Kidney tubule cell (primary cell): ENCODE measurements around the gene THADA.
"Not testable (repeated sequence)": the region's sequence is repeated elsewhere in the genome, so short reads cannot be mapped to it uniquely, and the experiment has no call there.

Experiments used
- DNase-seq: peaks from one replicate; pipeline ENCODE4 v3.0.0-alpha.2; 2018; ENCODE audit warnings: low spot score

The THADA gene

DNA sequence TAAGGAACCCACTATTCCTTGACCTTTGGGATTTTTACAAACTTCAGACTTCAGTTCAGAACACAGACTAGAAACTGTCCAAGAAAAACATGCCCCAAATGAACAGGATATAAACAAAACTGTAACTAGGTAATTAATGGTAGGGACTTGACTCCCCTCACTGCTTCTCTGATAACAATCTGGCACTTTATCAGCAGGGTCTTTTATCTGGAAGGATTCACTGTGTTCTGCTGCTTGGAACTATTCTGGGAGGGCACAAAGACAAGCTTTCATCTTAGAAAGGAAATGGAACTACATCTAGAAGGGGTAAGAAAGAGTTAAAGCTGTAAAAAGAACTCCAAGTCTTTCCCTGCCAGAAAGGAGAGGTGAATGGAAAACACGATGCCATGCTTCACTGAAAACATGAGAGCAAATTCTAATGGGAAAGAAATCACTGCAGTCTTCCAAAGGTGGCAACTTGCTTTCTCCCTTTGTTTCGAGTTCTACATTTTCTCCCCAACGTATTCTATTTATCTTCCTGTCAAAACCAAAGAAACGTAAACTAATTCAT, 181.2 kb downstream of the THADA start:
- no peak for DNase-seq

DNA sequence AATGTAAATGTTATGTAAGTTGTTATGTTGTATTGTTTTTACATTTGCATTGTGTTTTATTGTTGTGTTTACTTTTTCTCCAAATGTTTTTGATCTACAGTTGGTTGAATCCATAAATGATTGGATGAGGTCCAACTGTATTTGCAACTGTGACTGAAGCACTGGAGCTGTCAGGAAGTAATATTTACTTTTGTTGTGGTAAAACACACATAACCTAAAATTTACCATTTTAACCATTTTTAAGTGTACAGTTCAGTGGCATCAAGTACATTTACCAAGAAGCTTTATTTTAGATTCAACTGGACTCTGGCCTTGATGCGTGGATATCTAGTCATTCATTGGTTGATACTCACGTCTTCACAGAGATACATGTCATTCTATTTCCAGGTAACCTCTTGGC, 181.8 kb downstream of the THADA start:
- DNase-seq: no peak

DNA sequence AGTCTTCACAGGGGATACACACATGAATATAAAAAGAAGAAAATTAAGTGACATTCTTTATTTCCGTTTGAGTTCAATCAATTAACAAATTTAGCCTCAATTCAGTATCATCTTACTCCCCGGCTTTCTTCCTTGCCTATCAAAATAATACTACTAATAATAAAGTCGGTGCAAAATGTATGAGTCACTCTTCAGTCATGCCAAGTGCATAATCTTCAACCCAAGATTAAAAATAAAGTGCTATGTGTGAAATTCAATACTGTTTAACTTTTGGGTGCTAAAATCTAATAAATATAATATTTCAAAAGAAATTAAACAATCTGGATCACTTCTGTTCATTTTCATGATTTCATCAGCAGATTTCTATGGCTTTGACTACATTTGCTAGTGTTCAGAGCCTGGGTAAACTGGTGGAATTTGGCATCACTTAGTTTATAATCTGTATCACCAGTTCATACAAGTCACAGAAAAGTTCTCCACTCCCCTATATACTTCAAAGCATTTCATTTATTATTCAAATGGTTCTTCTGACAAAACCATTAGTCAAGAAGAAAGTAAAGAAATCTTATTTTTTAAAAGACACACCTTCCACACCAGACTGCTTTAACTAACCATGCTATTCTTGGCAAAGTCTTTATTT, 183.6 kb downstream of the THADA start:
- peak; percentile 26 for DNase-seq

DNA sequence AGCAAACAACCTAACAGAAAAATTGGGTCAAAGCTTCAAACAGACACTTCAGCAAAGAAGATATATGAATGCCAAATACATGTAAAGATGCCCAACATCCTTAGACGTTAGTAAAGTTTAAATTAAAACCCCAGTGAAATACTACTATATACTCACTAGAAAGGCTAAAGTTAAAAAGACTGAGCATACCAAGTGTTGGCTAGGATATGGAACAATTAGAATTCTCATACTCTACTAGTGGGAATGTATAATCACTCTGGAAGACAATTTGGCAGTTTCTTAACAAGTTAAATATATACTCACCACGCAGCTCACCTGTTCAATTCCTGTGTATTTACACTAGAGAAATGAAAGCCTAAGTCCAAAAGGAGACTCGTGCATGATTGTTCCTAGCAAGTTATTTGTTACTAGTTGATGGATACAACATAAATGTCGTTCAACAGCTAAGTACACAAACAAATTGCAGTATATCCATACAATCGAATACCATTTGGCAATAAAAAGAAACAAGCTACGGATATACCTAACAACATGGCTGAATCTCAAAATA, 185.7 kb downstream of the THADA start:
- no peak for DNase-seq

DNA sequence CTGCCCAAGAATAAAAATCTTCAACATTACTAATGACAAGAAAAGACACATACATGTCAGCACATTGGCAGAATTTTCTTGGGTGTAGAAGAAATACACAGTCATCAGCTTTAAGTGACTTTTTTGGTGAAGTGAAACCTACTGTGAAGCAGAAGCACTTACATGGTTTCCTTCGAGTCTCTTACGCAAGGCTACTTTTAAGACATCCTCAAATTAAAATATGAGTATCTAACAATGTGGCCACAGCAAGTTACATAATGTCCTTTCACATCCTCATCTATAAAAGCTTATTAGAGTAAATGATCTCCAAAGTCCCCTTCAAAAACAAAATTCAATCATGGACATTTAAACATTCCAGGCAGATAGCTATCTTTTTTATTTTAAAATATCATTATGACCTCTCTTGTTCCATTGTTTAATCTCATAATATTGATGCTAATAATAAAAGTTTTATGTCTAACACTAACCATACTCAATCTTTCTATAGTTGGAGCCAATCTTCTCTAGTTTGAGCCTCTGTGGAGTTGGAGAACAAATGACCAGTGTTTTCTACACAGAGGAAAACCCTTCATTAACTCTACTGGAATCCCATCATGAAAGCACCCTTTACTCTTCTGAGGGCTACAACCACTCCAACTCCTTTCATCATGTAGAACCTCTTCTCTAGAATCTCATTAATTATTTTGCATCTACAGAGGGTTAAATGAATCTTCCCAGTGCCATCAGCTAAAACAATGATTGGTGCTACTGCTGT, 187.3 kb downstream of the THADA start:
- DNase-seq: no peak

DNA sequence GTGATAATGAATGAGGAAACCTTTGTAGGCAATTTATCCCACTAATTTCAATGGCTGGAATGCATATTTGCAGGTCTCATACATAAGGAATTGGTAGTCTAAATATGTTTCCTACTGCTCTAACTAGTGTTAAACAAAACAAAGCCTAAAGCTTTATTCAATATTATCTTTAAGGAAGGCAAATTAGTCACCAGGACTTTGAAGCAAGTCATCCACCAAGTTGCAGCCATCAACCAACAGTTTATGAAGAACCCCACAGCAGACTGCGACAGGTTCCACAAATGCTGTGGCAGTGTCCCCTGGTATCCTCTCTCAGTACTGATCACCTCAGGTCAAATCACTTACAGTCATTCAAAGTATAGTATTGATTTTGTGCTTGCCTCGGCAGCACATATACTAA, 187.9 kb downstream of the THADA start:
- DNase-seq: no peak

DNA sequence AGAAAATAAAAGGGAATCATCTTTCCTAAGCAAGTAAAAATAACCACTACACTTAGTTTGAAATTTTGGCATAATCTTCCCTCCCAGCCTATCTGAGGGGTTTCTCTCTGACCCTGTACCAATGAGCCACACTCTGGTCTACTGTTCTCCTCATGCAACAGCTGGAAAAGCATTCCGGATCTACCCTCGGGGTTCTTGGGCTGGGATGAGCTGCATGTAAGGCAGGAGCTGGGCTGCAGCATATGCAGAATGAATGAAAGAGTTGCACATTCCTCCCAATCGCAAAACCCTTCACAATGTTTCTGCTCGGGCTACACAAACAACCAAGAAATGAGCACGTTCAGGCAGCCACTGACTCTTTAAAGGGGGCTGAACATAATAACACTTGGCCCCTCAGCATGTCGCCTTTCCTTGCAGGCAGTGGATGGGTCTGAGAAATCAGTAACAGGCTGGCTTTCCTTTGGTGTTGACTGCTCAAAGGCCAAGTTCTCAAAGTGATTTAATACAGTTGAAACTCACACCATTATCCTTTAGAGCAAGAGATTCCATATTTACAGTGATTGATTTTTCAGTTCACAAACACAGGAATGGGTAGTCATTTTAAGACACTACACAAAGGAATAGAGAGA, 189.1 kb downstream of the THADA start:
- no peak for DNase-seq

DNA sequence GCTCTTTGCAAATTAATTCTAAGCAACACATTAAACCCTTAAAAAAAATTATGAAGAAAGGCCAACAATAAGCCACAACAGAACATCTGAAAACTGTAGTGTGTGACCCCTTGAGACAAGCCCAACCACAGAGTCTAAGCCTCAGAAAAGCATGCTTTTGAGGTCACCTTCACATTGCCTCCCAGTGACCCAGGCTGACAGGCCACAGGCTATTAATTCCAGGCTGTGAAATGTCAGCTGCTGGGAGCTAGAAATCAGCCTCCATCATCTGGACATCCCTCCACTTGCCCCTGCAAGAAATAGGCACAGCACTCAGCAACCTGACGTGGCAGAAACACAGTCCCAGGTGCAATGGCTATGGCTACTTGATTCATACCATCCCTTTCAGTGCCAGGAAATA, 190.0 kb downstream of the THADA start:
- DNase-seq: no peak

DNA sequence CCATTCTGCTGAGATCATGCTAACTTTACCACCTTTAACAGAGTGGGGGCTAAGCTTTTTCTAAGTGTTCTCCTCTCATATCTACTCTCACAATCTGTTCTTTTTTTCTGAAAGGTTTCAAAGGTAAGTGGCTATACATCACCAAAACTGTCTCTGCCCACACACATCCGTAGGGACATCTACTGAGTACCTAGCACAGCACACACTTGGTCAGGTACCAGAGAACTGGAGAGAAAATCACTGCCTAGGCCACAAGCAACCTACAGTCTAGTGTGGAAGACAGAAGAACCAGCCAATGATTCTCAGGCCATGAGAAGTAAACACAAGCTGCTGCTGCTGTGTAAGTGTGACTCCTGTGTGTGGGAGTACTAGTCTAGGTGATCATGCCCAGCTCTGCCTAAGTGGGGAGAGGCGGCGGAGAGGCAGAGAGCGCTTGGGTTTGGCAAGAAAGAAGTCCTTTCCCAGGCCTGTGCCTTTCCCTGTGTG, 193.3 kb downstream of the THADA start:
- no peak for DNase-seq

DNA sequence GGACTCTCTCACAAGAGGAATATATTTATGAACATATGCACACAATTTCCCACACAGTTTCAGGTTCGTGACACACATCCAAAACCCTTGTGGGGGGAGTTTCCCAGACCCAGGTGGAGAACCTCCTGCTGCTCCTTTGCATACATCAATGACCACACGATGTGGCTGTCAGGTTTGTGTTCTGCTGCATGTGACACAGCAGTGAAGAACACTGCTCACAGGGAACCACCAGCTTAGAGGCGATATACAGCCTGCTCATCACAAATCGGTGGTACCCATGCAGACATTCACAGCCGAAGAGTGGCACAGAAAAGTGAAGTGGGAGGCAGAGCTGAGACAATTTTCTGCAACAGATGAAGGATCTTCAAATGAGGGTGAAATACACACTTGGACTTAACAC, 193.8 kb downstream of the THADA start:
- peak; percentile 38 for DNase-seq

DNA sequence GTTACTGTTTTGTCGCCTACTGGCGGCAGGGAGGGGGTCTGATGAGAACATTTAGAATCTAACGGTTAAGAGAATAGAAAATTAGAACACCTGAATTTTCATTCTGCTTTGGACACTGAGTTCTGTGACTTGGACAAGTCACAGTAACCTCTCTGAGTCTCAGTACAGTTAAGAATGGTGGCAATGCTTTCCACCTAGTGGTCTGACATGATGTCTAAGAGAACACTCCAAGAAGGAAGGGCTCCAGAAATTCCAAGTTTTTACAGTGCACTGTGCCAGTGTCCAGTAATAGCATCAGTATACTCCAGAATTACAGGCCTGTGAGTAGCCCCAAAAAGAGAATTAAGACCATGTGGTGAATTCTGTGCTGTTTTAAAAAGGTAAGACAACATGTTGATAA, 195.3 kb downstream of the THADA start:
- DNase-seq: no peak

DNA sequence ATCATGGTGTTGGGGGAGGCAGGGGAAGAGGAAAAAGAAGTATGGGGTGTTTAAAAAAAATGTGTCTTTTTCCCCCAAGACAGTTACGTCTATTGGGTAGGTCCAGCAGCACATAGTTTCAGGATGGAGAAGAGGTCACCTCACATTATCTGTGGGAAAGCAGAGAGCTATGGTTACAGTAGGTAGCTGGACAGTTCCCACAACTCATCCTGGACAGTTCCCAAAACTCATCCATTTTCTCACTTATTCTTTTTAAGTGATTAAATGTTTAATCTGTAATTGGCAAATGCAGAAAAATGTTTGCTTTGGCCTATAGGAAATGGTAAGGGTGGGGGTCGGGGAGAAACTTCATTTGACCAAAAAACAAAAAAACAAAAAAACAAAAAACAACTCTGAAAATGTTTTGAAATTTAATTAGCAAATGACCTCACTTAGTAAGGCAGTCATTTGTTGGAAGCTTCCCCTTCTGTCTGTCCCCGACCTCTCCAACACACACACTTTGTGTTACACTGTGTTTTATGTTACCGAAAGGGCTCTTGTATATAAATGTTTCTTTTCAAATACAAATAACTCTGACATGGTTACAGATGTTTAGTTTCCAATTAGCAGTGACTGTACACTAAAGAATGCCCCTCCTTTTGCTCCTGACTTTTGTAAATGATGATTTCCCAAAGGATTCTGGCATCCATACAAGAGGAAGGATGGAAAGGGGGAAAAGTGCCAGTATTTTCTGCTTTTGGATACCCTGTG, 196.1 kb downstream of the THADA start:
- DNase-seq: peak; percentile 69

DNA sequence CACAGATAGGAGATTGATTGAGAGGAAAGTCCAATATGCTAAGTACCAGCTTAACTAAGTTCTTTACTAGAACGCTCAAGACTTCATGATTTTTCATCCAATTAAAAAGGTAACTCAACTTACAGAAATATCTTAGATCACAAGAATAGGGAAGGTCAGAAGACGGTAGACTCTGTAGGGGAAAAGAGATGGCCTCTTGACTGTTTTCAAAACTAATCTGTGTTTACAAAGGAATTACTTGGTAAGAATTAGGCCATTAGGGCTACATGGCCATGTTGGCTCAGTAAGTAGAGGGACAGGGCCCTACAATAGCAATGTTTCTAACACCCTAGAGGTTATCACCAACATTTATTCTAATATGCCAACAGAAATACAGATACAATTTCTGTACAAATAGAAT, 196.7 kb downstream of the THADA start:
- DNase-seq: no peak

DNA sequence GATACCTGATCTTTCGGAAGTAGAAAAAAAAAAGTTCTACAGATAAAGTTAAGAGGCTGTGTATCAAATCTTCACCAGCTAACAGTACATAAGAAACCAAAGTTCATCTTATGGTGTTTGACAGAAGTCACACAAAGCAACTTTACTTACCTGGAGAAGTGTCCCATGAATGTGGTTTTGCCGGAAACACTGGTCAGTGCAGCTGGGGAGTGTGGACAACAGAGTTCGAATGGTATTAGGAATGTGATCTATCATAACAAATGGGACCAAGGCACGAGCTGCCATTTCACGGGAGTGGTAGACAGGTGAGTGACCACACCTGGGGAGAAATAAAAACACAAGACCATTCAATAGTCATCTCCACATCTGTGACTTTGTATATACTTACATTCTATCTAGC, 198.0 kb downstream of the THADA start:
- no peak for DNase-seq

DNA sequence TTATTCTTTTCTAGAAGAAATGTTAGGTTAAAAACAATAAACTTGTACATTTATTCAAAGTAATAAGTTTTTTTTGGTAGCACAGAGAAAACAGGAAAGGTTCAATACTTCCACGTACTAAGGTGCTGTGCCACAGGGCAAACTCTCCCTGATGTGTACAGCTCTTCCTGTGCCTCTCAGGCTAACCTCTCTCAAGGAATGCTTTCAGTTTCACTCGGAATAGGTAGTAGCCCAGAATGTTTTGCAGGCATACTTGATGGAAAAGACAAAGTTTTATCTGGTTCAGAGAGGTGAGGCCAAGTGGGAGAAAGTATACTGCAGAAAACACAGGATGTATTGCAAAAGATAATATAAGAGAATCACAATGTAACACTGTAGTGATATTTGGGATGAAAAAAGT, 198.4 kb downstream of the THADA start:
- DNase-seq: no peak

DNA sequence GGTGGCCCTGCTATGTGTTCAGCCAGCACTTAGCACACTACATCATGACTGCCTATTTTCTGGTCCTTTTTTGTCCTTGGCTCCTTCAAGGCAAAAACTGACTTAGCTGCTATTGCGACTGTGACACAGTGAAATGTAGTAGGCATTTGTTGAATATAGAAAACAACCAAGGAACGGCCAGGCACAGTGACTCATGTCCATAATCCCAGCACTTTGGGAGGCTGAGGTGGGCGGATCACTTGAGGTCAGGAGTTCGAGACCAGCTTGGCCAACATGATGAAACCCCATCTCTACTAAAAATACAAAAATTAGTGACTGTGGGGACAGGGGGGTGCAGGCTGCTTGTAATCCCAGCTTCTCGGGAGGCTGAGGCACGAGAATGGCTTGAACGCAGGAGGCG, 199.5 kb downstream of the THADA start:
- not testable (repeated sequence) for DNase-seq

DNA sequence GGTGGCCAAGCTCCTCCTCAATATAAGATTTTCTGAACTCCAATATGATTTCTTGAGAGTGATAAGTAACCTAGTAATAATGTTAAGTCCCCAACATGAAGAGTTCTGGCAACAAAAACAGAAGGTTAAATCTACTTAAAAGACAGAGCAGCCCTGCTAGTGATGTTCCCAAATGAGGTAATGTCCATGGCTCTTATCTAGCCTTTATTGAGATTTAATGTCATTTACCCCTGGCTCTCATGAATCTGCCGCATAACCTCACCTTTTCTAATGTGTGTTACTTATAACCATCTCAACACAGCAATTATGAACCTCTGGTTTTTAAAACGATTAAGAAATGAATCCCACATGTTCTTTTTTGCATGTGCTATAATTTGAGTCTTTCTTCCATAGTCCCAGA, 201.9 kb downstream of the THADA start:
- no peak for DNase-seq

DNA sequence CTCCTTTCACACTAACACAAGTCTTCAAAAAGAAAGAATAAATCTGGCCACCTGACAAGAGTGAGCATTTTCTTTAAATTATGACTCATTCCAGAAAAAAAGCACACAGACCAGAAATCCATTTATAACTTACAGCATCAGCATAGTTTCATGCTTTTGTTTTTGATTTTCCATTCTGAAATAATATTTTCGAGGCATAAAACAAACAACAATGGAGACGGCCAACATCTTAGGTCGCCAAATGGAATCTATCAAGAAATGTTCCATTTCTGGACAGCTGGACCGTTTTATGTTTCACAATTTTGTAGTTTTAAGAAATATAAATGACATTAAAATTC, 204.0 kb downstream of the THADA start:
- DNase-seq: no peak

DNA sequence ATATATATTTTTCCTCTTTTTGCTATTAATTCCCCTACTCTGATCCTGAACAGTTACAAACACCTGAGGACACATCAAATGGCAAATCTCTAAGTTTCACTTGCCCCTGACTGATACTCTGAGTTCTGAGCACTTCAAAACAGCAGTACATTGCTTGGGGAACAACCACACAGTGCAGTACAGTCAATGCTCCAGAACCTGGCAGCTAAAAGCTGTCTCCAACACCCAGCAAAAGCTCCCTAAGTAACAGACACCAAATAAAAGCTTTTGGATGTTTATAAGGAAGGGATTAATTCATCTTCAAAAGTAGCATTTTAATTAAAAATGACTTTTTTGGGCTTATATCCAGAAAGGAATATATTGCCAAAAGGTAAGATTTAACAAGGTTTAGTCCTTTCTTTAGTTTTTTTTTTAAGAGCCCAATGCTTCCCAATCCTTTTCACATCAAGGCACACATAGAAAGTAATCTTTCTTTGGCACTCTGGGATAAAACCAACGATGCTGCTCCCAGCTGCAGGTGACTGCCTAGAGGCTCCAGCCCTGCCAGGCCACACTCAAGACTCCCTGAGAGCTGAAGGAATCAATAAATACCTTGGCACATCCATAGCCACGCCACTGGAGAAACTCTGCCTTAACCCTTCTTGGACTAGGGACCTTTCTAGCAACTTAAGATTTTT, 204.5 kb downstream of the THADA start:
- no peak for DNase-seq

DNA sequence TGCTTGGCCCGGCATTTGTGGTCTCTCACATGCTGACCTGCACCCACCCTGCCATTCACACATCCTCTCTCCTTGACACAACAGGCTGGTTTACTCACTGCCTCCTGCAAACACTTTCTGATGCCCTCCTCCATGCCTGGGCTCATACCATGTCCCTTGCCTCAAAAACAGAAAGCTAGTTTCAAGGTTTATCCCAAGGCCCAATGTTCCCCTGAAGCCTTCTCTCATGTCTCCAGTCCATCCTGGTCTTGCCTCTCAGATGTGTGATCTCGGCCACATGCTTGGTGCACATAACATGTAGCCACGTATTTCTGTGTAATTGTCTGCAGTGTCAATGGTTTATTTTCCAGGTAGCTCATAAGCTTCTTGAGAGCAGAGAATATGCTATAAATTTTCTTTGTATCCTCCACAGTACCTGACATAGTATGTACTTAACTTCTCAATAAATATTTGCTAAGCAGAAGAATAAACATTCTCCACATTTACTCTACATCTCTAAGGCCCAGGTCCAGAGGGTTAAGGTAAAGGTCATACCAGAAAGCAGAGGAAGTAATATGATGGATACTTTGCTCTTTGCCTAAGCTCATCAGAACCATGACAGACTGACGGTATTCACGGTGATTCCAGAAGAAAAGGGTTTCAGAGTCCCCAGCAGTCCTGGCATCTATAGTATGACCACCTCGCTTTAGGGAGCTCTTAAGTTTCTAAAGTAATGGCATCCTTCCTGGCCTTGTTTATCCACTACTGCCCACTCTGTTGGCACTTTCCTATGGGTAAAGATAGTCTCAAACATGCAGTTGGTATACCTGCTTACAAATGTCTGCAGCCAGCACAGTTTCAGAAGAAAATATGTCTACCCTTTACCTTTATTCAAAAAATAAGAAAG, 206.0 kb downstream of the THADA start:
- DNase-seq: no peak

DNA sequence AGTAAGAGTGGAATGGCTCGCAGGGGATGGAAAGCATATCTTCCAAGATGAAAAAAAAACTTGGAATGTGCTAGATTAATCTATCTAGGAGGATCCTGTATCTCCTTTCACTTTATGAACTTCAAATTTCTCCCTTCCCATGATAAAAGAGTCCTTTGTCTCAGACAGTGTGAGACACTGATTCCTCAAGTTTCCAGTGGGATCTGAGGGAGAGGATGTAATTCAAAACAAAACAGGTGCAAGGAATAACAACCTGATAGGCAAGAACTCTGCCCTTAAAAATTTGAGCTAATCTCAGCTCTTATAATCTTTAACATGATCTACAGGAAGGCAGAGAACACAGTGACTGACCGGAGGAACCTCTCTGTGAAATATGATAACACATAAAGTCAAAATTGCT, 207.5 kb downstream of the THADA start:
- no peak for DNase-seq
